Hindlimb muscle (tissue), 1 donor: ENCODE results near the gene BICRA. TPM values are rescaled to one million over a fixed set of nuclear protein-coding genes. Genes with fewer than 3 reads are reported as not detected.

Source experiments
- DNase-seq: peaks from one replicate; pipeline ENCODE4 v3.0.0-alpha.2; 2013
- polyA plus RNA-seq: library from polyadenylated mRNA; unstranded; fragments of 120-200 nt; gene quantifications from one replicate; pipeline ENCODE4 v1.2.1, GENCODE V29; 2013; ENCODE audit not compliant: insufficient read length

Gene BICRA
- polyA plus RNA-seq, 1 donor, result 13.4 TPM

GRCh38 chr19:47752440-47753211 is 143.7 kb downstream of the BICRA start:
- DNase-seq, result no peak

Other genes with a start within 250 kb of the BICRA start
- gene MEIS3, start 189.6 kb upstream of the BICRA start, polyA plus RNA-seq, result 6.5 TPM
- 0.23 TPM for gene SLC8A2, start 137.2 kb upstream of the BICRA start, polyA plus RNA-seq
- gene KPTN, start 124.9 kb upstream of the BICRA start, polyA plus RNA-seq, result 8.3 TPM
- 103 TPM for gene NAPA, start 94.1 kb upstream of the BICRA start, polyA plus RNA-seq
- 0.12 TPM for gene ZNF541, start 36.0 kb upstream of the BICRA start, polyA plus RNA-seq
- 147 TPM for gene EHD2, start 104.3 kb downstream of the BICRA start, polyA plus RNA-seq
- 583 TPM for gene NOP53, start 136.4 kb downstream of the BICRA start, polyA plus RNA-seq
- 941 TPM for gene SELENOW, start 169.6 kb downstream of the BICRA start, polyA plus RNA-seq
- not detected for gene TPRX1, start 195.4 kb downstream of the BICRA start, polyA plus RNA-seq
- gene CRX, start 212.8 kb downstream of the BICRA start, polyA plus RNA-seq, result not detected